ENCODE measurements around the gene SLC27A4. TPM values are rescaled to one million over a fixed set of nuclear protein-coding genes. Genes with fewer than 3 reads are reported as not detected.
A peak's percentile ranks its signal among the peaks of the same experiment; 100 is the strongest.

The SLC27A4 gene
- total and polyA plus RNA-seq, 2 of the 13 experiments (the other 11 are each of a cell fraction or from before 2014, with no cell fraction given), result 10.6 to 18.8 TPM

DNA sequence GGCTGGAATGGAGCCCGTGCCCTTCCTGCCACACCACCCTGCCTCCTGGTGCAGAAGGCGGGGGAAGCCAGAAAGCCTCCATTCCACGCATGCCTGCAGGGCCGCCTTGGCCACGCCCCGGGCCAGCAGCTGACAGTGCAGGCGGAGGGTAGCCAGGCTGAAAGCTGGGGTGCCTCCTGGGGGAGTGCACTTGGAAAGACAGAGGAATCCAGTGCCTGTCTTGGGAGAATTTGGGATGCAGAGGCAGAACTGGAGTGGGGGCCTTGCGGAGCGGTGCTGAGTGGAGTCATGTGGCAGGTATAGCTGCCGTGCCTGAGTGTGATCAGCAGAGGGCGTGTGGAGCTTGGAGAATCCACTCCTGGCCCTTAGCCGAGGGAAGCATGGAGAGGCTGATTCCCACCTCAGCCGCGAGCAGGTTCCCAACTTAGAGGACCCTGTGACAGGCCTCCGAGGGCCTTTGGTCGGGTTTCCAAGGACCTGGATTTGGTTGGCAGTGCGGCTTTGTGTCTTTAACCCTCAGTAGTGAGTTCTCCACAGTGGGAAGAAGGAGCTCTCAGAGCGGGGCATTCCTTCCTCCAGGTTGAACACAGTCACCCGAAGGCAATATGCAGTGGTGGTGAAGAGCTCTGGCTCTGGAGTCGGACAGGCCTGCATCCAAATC, 21.8 kb downstream of the SLC27A4 start:
- H3K27ac ChIP-seq (ENCODE audit: extremely low read length, insufficient read depth, low read length), result no peak overlapping the region
- no peak overlapping the region for H2AFZ ChIP-seq (ENCODE audit: low read length)
- H3K79me2 ChIP-seq (ENCODE audit: insufficient read depth, low read length), result no peaks in the 10 kb centered on the region
- H3K4me3 ChIP-seq (replicated peaks in 1 of 3; ENCODE audit: insufficient read depth in 1 of 3, low read depth in 2 of 3, low read length in 3 of 3), result peak overlapping the region in 1 of 3 experiments; percentile 59; a peak in 3 of 6 replicates
- intact Hi-C loops (cut with micrococcal nuclease; ENCODE audit: unreplicated experiment), result loop anchor here (1.0 to 2.0 kb wide), 3 partner anchors 50 to 67 kb away; partner anchors contain the start of gene CERCAM
- H3K36me3 ChIP-seq (replicated peaks in 1 of 2; ENCODE audit: control insufficient read depth in 1 of 2, insufficient read depth in 2 of 2, low read length in 2 of 2), result 0 out of 5 replicates have a peak, but pooled peaks cover 0 to 1% of the 10 kb centered on the region in 2 experiments
- no peaks in the 10 kb centered on the region for H4K20me1 ChIP-seq (ENCODE audit: insufficient read depth, low read length)
- no TSS peak for BruUV-seq (replicated peaks)
- WGBS (ENCODE audit: low lambda C conversion rate), result 12% methylated on average over 14 of the region's 20 CpGs
- H3K4me2 ChIP-seq (ENCODE audit: low read depth, low read length), result peak overlapping the region; percentile 98
- peak overlapping the region; percentile 45 for H3K9ac ChIP-seq (ENCODE audit: insufficient read depth, low read depth, low read length)
- POLR2A ChIA-PET, result interaction anchor here (1.2 to 1.5 kb wide), 6 partner anchors 9 to 273 kb away, joined by 4 to 14 read pairs (median 6); partner anchors contain the start of genes GOLGA2, SWI5 and URM1
- peaks cover 0 to 1% of the 10 kb centered on the region in 2 experiments; a peak in 1 of 5 replicates for H3K27me3 ChIP-seq (ENCODE audit: control insufficient read depth in 1 of 2, insufficient read depth in 2 of 2, low read length in 2 of 2)
- ATAC-seq (peak; percentile 87), FAIRE-seq (peak; percentile 83), DNase-seq (ENCODE audit: low spot score) (peak; percentile 67)
- in situ Hi-C loops (cut with HindIII; ENCODE audit: extremely low pct_ligation_motif_present, low pct_unique_long_range_greater_than_20kb), result loop anchor here (5.0 kb wide), 1 partner anchor 50 kb away; no protein-coding TSS in a partner anchor
- H3K9me3 ChIP-seq (ENCODE audit: low read length), result no peaks in the 10 kb centered on the region
- CTCF ChIA-PET (ENCODE audit: low intra/inter-chr PET ratio, low total read pairs), result interaction anchor here (1.3 to 2.5 kb wide), 3 partner anchors 48 to 52 kb away, joined by 3 to 24 read pairs (median 9); no protein-coding TSS in a partner anchor
- H3K4me1 ChIP-seq (ENCODE audit: insufficient read depth, low read length), result peaks cover 34% of the 10 kb centered on the region
- TF ChIP-seq UBTF (CRISPR knock-in tag; IDR thresholded peaks at IDR 0.05) (peak; percentile 42; the same call in 1 of the 2 replicates), PHB2 (IDR thresholded peaks at IDR 0.05; ENCODE audit: partially characterized antibody) (no peak), FOXA3 (CRISPR knock-in tag; IDR thresholded peaks at IDR 0.05) (peak; percentile 28; the same call in 1 of the 2 replicates), TP53 (CRISPR knock-in tag; conservative IDR thresholded peaks at IDR 0.05) (no peak), THAP9 (CRISPR knock-in tag; IDR thresholded peaks at IDR 0.05; ENCODE audit: borderline replicate concordance) (peak; percentile 44; the same call in 1 of the 2 replicates), ZNF251 (CRISPR knock-in tag; IDR thresholded peaks at IDR 0.05) (no peak), NRL (CRISPR knock-in tag; IDR thresholded peaks at IDR 0.05; ENCODE audit: borderline replicate concordance) (peak; percentile 65; the same call in 1 of the 2 replicates), ZFP37 (CRISPR knock-in tag; IDR thresholded peaks at IDR 0.05; ENCODE audit: borderline replicate concordance) (no peak), JARID2 (CRISPR knock-in tag; IDR thresholded peaks at IDR 0.05; ENCODE audit: insufficient replicate concordance) (peak; percentile 63), NCOA1 (CRISPR knock-in tag; IDR thresholded peaks at IDR 0.05) (no peak), KLF16 (CRISPR knock-in tag; IDR thresholded peaks at IDR 0.05) (peak in 1 of 2 experiments; percentile 67; a peak in 1 of 4 replicates), AKAP8 (CRISPR knock-in tag; IDR thresholded peaks at IDR 0.05) (peak; percentile 24; the same call in 1 of the 2 replicates)
- TF ChIP-seq, protein P1, sequence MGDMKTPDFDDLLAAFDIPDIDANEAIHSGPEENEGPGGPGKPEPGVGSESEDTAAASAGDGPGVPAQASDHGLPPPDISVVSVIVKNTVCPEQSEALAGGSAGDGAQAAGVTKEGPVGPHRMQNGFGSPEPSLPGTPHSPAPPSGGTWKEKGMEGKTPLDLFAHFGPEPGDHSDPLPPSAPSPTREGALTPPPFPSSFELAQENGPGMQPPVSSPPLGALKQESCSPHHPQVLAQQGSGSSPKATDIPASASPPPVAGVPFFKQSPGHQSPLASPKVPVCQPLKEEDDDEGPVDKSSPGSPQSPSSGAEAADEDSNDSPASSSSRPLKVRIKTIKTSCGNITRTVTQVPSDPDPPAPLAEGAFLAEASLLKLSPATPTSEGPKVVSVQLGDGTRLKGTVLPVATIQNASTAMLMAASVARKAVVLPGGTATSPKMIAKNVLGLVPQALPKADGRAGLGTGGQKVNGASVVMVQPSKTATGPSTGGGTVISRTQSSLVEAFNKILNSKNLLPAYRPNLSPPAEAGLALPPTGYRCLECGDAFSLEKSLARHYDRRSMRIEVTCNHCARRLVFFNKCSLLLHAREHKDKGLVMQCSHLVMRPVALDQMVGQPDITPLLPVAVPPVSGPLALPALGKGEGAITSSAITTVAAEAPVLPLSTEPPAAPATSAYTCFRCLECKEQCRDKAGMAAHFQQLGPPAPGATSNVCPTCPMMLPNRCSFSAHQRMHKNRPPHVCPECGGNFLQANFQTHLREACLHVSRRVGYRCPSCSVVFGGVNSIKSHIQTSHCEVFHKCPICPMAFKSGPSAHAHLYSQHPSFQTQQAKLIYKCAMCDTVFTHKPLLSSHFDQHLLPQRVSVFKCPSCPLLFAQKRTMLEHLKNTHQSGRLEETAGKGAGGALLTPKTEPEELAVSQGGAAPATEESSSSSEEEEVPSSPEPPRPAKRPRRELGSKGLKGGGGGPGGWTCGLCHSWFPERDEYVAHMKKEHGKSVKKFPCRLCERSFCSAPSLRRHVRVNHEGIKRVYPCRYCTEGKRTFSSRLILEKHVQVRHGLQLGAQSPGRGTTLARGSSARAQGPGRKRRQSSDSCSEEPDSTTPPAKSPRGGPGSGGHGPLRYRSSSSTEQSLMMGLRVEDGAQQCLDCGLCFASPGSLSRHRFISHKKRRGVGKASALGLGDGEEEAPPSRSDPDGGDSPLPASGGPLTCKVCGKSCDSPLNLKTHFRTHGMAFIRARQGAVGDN (CRISPR knock-in tag; IDR thresholded peaks at IDR 0.05), result peak; percentile 70
